Motor neuron (in vitro differentiated cells): ENCODE measurements around the gene UBASH3B. TPM values are rescaled to one million over a fixed set of nuclear protein-coding genes. Genes with fewer than 3 reads are reported as not detected.
"Not testable (repeated sequence)": the region's sequence is repeated elsewhere in the genome, so short reads cannot be mapped to it uniquely, and the experiment has no call there.

Experiments used
- ATAC-seq, 8 experiments: fragments of 200-7000 bp; cut with Tn5 transposase; replicated peaks in 6 of 8; 2 replicates each; pipeline ENCODE4 v1.8.0; 2021; ENCODE audit warnings: mild to moderate bottlenecking in 8 of 8, moderate library complexity in 8 of 8
- H3K27ac ChIP-seq, 2 donors: fragments of 250-450 bp; sonication (Bioruptor Pico); 2 replicates each; pipeline ENCODE4 v1.9.0; 2021; ENCODE audit warnings: antibody characterized with exemption in 2 of 2, mild to moderate bottlenecking in 2 of 2, moderate library complexity in 1 of 2
- H3K4me1 ChIP-seq, 2 donors: fragments of 250-450 bp; sonication (Bioruptor Pico); replicated peaks in 1 of 2; 2 replicates each; pipeline ENCODE4 v1.6.1; 2021; ENCODE audit warnings: antibody characterized with exemption in 2 of 2, mild to moderate bottlenecking in 2 of 2, moderate library complexity in 1 of 2
- H3K4me3 ChIP-seq, 5 donors: fragments of 250-450 bp; sonication (Bioruptor Pico); 2 replicates each; pipeline ENCODE4 v1.9.0; 2021; ENCODE audit warnings: antibody characterized with exemption in 5 of 5, mild to moderate bottlenecking in 5 of 5, moderate library complexity in 4 of 5
- WGBS, 10 experiments: fragments of 450-650 bp; shearing (Covaris generic); methylation state at CpG; one replicate each; pipeline ENCODE4 v1.0.0; 2022; 5-methylcytosine and 5-hydroxymethylcytosine counted together
- in situ Hi-C, 9 experiments: fragments of 400-800 bp; cut with MboI; loops; one replicate each; pipeline ENCODE4 v1.15.0; 2021; ENCODE audit warnings: low sequenced_read_pairs in 9 of 9, low pct_unique_long_range_greater_than_20kb in 2 of 9; ENCODE audit not compliant: unreplicated experiment in 9 of 9
- total RNA-seq, 8 experiments: library from RNA; unstranded; fragments of 300-600 nt; gene quantifications; 2 replicates each; pipeline versions ENCODE4 v1.2.3 to v1.2.4, GENCODE V29; 2022

UBASH3B gene
- total RNA-seq, result 10 to 100 TPM in 1 of 8 experiments, 1 to 10 TPM in 6, under 1 TPM in 1; 0.72 to 16.5 (median 3.5) TPM

DNA sequence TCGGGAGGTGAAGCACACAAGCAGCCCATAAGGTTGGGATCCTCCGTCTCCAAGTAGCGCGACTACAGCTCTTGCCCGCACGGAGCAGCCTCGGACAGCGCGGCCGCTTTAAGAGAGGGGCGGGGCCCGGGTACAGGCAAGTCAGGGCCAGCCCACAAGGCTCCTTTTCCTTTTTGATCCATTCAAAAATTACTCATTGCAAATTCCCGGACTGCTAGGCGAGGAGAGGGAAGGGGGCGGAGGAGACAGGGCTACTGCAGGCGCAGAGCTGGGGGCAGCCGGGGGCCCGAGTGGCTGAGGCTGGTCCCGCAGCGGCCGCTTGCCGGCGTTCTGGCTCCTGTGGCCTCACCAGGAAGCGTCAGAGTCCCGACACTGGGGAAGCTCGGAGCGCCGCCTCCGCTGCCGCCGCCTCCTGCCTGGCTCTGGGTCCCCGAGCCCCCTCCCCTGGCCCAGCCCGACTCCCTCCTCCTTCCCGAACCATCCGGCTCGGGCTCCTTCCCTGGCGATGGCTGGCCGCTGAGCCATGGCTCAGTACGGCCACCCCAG, at the start of gene UBASH3B:
TSS of gene UBASH3B (plus strand) at position 196 of the 546 bp plus-strand sequence. CDS start at position 524, 328 bp downstream.
- peak within 1 kb of the TSS; percentile 58 to 71 for H3K27ac ChIP-seq
- in situ Hi-C loops, result no loop called here
- WGBS, 10 experiments, result 0% methylated on average over 1 to 6 of the region's 39 CpGs; no CpG with 5 or more reads in 7 of the 10 experiments
- peak within 1 kb of the TSS; percentile 52 to 89 (median 65) for H3K4me3 ChIP-seq
- peaks cover 3 to 5% of the 10 kb centered on the region in 2 donors for H3K4me1 ChIP-seq
- ATAC-seq, result peak; percentile 73 to 85 (median 79)

DNA sequence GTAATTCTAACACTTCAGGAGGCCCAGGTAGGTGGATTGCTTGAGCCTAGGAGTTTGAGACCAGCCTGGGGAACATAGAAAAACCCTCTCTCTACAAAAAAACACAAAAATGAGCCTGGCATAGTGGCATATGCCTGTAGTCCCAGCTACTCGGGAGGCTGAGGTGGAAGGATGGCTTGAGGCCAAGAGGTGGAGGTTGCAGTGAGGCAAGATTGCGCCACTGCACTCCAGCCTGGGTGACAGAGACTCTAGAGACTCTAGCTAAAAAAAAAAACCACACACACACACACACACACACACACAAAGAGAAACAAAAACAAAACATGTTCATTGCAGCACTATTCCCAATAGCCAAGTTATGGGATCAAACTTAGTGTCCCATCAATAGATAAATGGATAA, 48.4 kb upstream of the UBASH3B start:
- WGBS, 10 experiments, result 0 to 100% (median 62%) methylated on average over 1 to 2 of the region's 2 CpGs; no CpG with 5 or more reads in 6 of the 10 experiments
- H3K4me3 ChIP-seq, H3K4me1 ChIP-seq, in situ Hi-C loops, ATAC-seq, H3K27ac ChIP-seq: not testable (repeated sequence)

- no peak for ATAC-seq
- Histone ChIP-seq H3K4me3 (no peak overlapping the region), H3K27ac (no peak overlapping the region), H3K4me1 (no peaks in the 10 kb centered on the region)
- in situ Hi-C loops, result no loop called here
- 84 to 100% (median 98%) methylated on average over 1 to 7 of the region's 7 CpGs; no CpG with 5 or more reads in 1 of the 10 experiments for WGBS, 10 experiments
Observed at GRCh38 chr11:122612123-122612824, 43.2 kb upstream of the UBASH3B start.

DNA sequence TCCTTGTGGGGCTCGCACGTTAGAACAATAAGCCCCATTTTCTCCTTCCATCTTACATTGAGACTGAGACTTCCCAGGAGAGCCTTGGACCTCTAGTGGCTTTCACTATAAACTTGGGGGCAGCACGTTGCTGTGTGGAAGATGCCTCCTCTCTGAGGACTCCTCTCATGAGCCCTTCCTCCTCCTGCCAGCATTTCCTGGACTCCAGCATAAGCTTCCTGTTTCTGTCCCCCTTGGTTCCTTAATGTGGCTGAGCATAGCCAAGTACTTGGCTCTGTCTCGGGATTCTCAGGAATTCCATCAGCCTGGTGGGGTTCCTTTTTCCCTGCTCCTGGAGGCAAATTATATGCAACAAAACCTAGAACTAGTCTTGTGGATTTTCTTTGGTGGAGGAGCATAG, 38.8 kb upstream of the UBASH3B start:
- in situ Hi-C loops, result no loop called here
- Histone ChIP-seq H3K4me3 (no peak overlapping the region), H3K4me1 (no peaks in the 10 kb centered on the region), H3K27ac (no peak overlapping the region)
- ATAC-seq, result no peak
- 0 to 100% (median 43%) methylated on average over 1 to 4 of the region's 4 CpGs; no CpG with 5 or more reads in 1 of the 10 experiments for WGBS, 10 experiments

DNA sequence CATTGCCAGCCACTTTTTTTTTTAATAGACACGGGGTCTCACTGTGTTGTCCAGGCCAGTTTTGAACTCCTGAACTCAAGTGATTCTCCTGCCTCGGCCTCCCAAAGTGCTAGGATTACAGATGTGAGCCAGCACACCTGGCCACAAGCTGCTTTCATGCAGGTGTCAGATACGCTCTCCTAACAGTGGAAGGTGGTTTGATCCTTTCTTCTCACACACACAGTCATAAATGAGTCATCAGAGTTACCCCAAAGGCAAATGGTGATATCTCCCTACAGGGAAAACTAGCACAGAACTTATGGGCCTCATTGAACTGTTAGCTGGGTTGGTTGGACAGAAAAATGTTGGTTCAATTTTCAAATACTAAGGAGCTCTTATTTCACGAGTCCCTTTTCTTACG, 38.2 kb upstream of the UBASH3B start:
- Histone ChIP-seq H3K4me3 (no peak overlapping the region), H3K27ac (no peak overlapping the region), H3K4me1 (no peaks in the 10 kb centered on the region)
- ATAC-seq, result no peak
- in situ Hi-C loops, result no loop called here
- 50 to 100% (median 81%) methylated on average over 1 to 5 of the region's 5 CpGs; no CpG with 5 or more reads in 2 of the 10 experiments for WGBS, 10 experiments

GRCh38 chr11:122617926-122618325, 37.6 kb upstream of the UBASH3B start:
- in situ Hi-C loops, result no loop called here
- H3K4me3 ChIP-seq, result no peak overlapping the region
- H3K27ac ChIP-seq, result no peak overlapping the region
- H3K4me1 ChIP-seq, result no peaks in the 10 kb centered on the region
- no peak for ATAC-seq
- WGBS, 10 experiments, result 50 to 100% (median 93%) methylated on average over 1 to 5 of the region's 6 CpGs; no CpG with 5 or more reads in 4 of the 10 experiments

DNA sequence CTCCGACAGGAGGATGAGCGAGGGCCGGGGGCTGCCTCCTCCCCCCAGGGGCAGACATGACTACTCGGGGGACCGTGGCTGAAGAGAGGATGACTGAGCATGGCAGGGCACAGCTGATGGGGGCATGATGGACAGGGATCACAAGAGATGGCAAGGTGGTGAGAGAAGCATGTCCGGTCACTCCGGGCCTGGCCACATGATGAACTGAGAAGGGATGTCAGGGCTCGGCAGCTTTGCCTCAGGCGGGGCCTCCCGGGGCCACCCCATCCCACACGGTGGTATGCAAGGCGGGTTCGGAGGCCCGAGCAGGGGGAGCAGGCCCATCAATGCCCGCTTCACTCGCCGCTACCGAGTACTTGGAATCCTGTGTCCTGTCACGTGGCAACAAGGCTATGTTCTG, 36.6 kb upstream of the UBASH3B start:
- Histone ChIP-seq H3K27ac (no peak overlapping the region), H3K4me1 (no peaks in the 10 kb centered on the region), H3K4me3 (no peak overlapping the region)
- ATAC-seq, result no peak
- WGBS, 10 experiments, result 20 to 100% (median 83%) methylated on average over 1 to 10 of the region's 19 CpGs; no CpG with 5 or more reads in 3 of the 10 experiments
- in situ Hi-C loops, result no loop called here

- H3K4me1 ChIP-seq, result no peaks in the 10 kb centered on the region
- 50 to 100% (median 84%) methylated on average over 1 to 3 of the region's 3 CpGs for WGBS, 10 experiments
- in situ Hi-C loops, result no loop called here
- no peak overlapping the region for H3K4me3 ChIP-seq
- no peak overlapping the region for H3K27ac ChIP-seq
- ATAC-seq, result no peak
Observed at GRCh38 chr11:122619757-122620156, 35.8 kb upstream of the UBASH3B start.

GRCh38 chr11:122625501-122625900, 30.0 kb upstream of the UBASH3B start:
- H3K27ac ChIP-seq, ATAC-seq, H3K4me3 ChIP-seq, H3K4me1 ChIP-seq: not testable (repeated sequence)
- in situ Hi-C loops, result loop anchor here in 4 of 9 experiments (25.0 kb wide), 2 partner anchors 137 to 162 kb away; no protein-coding TSS in a partner anchor
- 73 to 94% (median 81%) methylated on average over 3 of the region's 7 CpGs; no CpG with 5 or more reads in 7 of the 10 experiments for WGBS, 10 experiments

DNA sequence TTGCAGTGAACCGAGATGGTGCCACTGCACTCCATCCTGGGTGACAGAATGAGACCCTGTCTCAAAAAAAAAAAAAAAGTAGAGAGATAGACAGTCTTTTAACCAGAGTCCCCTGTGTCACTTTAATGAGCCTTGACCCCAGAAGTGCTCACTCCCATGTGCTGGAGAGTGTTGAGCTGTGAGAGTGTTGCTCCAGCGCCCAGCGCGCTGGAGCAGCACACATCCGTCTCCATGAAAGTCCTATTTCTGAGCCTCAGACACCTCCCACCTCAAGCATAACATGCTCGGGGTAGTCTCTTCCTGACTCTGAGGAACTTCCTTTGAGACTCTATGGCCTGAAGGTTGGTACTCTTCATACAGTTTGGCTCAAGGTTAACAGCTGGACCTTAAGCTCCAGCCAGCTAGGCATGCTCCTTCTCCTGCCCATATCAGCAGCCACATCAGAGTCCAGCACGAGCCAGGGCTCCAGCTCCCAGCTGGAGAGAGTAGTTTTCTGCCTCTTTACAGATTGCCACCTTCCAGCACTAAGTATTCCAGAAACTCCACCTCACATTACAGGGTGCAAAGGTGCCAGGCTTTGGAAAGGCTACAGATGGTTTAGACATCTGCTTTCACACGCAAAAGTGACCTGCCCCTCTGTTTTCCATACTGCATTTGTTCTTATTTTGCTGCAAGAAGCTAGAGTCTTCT, 29.4 kb upstream of the UBASH3B start:
- in situ Hi-C loops, result loop anchor here in 4 of 9 experiments (25.0 kb wide), 2 partner anchors 136 to 161 kb away; no protein-coding TSS in a partner anchor

GRCh38 chr11:122627745-122628144, 27.8 kb upstream of the UBASH3B start:
- no peaks in the 10 kb centered on the region for H3K4me1 ChIP-seq
- no peak overlapping the region for H3K27ac ChIP-seq
- ATAC-seq, result peak in 2 of 8 experiments; percentile 65 to 74
- H3K4me3 ChIP-seq, result no peak overlapping the region
- in situ Hi-C loops, result loop anchor here in 4 of 9 experiments (25.0 kb wide), 2 partner anchors 135 to 160 kb away; no protein-coding TSS in a partner anchor
- 20 to 100% (median 88%) methylated on average over 1 to 3 of the region's 3 CpGs; no CpG with 5 or more reads in 2 of the 10 experiments for WGBS, 10 experiments

More for the DNA sequence above, 29.4 kb upstream of the UBASH3B start:
- no peak for ATAC-seq
- no peaks in the 10 kb centered on the region for H3K4me1 ChIP-seq
- no peak overlapping the region for H3K4me3 ChIP-seq
- WGBS, 10 experiments, result 40 to 86% (median 76%) methylated on average over 1 to 5 of the region's 8 CpGs; no CpG with 5 or more reads in 4 of the 10 experiments
- H3K27ac ChIP-seq, result no peak overlapping the region

- in situ Hi-C loops, result loop anchor here in 4 of 9 experiments (25.0 kb wide), 2 partner anchors 133 to 158 kb away; no protein-coding TSS in a partner anchor
- no peak overlapping the region for H3K27ac ChIP-seq
- WGBS, 10 experiments, result 0 to 86% (median 56%) methylated on average over 1 to 8 of the region's 9 CpGs
- H3K4me1 ChIP-seq, result no peaks in the 10 kb centered on the region
- peak; percentile 48 to 97 (median 73) for ATAC-seq
- no peak overlapping the region for H3K4me3 ChIP-seq
Observed at GRCh38 chr11:122628810-122629555, 26.5 kb upstream of the UBASH3B start.
